ENCODE measurements around the gene FIBP. TPM values are rescaled to one million over a fixed set of nuclear protein-coding genes. Genes with fewer than 3 reads are reported as not detected.
A peak's percentile ranks its signal among the peaks of the same experiment; 100 is the strongest.

FIBP gene
- total RNA-seq, 1 donor from 2014 or later = 42.2 TPM

DNA sequence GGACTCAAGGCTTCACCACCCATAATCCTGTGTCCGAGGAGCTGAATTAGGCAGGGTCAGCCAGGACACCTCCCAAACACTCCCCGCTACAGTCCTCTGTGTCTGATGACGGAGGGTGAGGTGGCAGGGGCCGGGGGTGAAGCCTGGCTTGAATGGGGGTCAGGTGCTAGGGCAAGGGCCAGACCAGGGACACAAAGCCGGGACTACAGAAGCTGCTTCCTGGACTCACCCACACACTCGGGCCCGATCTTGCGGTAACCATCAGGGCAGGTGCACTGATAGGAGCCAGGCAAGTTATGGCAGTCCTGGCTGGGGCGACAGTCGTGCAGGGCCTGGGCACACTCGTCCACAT, 18.0 kb downstream of the FIBP start:
- Histone ChIP-seq H3K27me3 (ENCODE audit: low read depth) (no peaks in the 10 kb centered on the region), H3K36me3 (peaks cover 41% of the 10 kb centered on the region), H3K4me1 (peaks cover 54% of the 10 kb centered on the region), H3K9me3 (replicated peaks) (no peaks in the 10 kb centered on the region), H3K4me3 (peak overlapping the region; percentile 76), H3K27ac (replicated peaks) (peak overlapping the region; percentile 98)
- TF ChIP-seq, protein P1, sequence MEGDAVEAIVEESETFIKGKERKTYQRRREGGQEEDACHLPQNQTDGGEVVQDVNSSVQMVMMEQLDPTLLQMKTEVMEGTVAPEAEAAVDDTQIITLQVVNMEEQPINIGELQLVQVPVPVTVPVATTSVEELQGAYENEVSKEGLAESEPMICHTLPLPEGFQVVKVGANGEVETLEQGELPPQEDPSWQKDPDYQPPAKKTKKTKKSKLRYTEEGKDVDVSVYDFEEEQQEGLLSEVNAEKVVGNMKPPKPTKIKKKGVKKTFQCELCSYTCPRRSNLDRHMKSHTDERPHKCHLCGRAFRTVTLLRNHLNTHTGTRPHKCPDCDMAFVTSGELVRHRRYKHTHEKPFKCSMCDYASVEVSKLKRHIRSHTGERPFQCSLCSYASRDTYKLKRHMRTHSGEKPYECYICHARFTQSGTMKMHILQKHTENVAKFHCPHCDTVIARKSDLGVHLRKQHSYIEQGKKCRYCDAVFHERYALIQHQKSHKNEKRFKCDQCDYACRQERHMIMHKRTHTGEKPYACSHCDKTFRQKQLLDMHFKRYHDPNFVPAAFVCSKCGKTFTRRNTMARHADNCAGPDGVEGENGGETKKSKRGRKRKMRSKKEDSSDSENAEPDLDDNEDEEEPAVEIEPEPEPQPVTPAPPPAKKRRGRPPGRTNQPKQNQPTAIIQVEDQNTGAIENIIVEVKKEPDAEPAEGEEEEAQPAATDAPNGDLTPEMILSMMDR (IDR thresholded peaks at IDR 0.05; ENCODE audit: borderline replicate concordance) = no peak
- peak; percentile 12 for DNase-seq
- intact Hi-C loops (cut with micrococcal nuclease) = no loop called here

DNA sequence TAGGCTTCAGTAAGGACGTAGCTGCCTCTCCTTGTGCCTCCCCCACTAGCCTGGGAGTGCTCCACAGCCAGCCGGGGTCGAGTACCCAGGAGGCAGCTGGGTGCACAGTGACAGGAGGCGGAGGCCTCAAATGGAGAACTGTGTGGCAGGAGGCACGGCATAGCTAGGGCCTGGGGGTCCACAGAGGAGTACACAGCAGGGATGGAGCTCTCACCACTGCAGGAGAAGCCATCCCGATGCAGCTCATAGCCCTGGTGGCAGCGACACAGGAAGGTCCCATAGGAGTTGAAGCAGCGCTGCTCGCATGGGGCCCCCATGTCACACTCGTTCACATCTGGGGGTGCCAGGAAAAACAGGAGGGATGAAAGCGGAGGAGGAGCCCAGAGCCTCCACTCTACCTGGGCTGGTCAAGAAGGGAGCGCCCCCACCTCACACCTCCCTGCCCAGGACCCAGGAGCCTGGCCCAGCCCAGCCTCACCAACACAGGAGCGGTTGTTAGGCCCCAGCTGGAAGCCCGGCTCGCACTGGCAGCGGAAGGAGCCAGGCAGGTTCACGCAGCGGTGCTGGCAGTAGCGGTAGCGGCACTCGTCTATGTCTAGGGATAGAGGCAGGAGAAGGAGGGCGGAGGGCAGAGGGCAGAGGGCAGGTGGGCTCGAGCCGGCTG, 18.5 kb downstream of the FIBP start:
- peaks cover 54% of the 10 kb centered on the region for H3K4me1 ChIP-seq
- DNase-seq = peak; percentile 15
- no peaks in the 10 kb centered on the region for H3K27me3 ChIP-seq (ENCODE audit: low read depth)
- peak overlapping the region; percentile 98 for H3K27ac ChIP-seq (replicated peaks)
- intact Hi-C loops (cut with micrococcal nuclease) = no loop called here
- peaks cover 46% of the 10 kb centered on the region for H3K36me3 ChIP-seq
- H3K4me3 ChIP-seq = no peak overlapping the region
- TF ChIP-seq, protein P1 (IDR thresholded peaks at IDR 0.05; ENCODE audit: borderline replicate concordance) = no peak
- H3K9me3 ChIP-seq (replicated peaks) = no peaks in the 10 kb centered on the region

DNA sequence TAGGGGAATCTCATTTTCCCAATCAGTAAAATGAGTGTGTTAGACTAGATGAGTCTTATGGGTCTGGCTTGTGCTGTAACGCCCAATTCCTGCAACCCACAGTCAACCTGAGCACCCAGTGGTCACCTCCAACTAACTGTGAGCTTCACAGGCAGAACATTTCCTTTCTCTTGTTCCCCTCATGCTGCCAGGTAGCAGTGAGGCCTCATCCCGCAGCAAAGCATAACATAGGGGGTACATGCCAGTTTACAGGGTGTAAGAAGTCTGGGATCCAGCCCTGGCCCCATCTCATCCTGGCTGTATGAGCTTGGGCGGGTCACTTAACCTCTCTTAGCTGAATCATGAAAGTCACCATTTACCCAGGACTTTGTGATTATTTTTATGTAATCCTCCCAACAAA, 19.4 kb downstream of the FIBP start:
- no peaks in the 10 kb centered on the region for H3K27me3 ChIP-seq (ENCODE audit: low read depth)
- DNase-seq = no peak
- intact Hi-C loops (cut with micrococcal nuclease) = no loop called here
- H3K27ac ChIP-seq (replicated peaks) = no peak overlapping the region
- H3K36me3 ChIP-seq = peaks cover 55% of the 10 kb centered on the region
- H3K9me3 ChIP-seq (replicated peaks) = no peaks in the 10 kb centered on the region
- H3K4me3 ChIP-seq = no peak overlapping the region
- TF ChIP-seq, protein P1 (IDR thresholded peaks at IDR 0.05; ENCODE audit: borderline replicate concordance) = no peak
- H3K4me1 ChIP-seq = peaks cover 55% of the 10 kb centered on the region

DNA sequence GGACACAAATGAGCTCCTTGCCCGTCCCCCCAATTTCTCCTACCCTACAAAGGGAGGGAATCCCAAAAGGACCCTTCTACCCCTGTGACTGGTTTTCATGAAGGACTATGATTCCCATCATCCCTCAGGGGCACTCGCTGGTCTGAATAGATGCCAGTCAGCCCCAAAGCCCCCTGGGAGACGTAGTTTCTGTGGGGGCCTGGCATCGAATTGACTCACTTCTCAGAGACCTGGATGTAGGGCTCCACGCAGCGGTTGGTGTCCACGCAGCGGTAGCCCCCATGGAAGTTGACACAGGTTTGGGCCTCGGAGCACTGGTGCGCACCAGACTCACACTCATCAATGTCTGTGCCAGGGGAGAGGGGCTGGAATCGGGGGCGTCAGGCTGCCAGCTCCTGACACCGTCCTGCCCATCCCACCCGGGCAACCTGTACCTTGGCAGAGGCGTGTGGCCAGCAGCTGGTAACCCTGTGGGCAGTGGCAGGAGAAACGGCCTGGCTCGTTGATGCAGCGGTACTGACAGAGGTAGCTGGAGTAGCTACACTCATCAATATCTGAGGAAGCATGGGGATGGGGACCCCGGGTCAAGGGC, 20.1 kb downstream of the FIBP start:
- peak; percentile 18 for DNase-seq
- peaks cover 56% of the 10 kb centered on the region for H3K4me1 ChIP-seq
- intact Hi-C loops (cut with micrococcal nuclease) = no loop called here
- TF ChIP-seq, protein P1 (IDR thresholded peaks at IDR 0.05; ENCODE audit: borderline replicate concordance) = no peak
- H3K27me3 ChIP-seq (ENCODE audit: low read depth) = no peaks in the 10 kb centered on the region
- H3K27ac ChIP-seq (replicated peaks) = no peak overlapping the region
- no peaks in the 10 kb centered on the region for H3K9me3 ChIP-seq (replicated peaks)
- no peak overlapping the region for H3K4me3 ChIP-seq
- peaks cover 62% of the 10 kb centered on the region for H3K36me3 ChIP-seq

DNA sequence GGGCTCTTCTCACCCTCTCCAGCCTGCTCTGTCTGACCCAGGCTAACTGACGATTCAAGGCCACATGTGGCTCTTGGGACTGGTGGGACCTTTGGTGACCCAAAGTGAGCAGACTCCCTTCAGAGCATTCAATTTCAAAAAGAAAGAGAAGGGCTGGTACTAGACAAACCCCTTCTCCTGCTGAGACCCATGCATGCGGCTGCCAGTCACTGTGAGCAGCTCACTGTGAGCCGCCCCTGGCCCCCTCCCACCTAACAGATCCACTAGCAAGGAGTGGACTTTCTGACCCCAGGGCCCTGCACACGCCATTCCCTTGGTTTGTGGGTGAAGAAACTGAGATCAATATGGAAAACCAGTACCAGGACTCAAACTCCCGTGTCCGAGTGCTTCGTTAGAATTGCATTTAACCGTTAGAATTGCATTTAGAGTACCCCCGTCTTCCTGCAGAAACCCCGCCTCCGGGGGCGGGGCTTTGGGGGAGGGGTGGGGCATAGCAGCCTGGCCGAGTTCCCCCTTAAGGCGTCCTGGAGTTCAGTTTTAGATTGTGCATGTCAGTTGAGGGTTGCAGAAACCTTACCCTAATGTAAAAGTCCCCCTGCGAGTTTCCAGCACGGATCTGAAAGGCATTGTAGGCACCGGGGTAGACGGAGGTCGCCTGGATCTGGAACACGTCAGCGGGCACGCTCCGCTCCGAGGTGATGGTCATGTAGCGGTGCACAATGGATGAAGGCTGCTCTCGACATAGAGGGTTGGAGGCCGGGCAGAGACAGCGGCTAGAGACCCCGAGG, 20.8 kb downstream of the FIBP start:
- TF ChIP-seq, protein P1 (IDR thresholded peaks at IDR 0.05; ENCODE audit: borderline replicate concordance) = no peak
- H3K27ac ChIP-seq (replicated peaks) = no peak overlapping the region
- H3K4me1 ChIP-seq = peaks cover 58% of the 10 kb centered on the region
- H3K27me3 ChIP-seq (ENCODE audit: low read depth) = no peaks in the 10 kb centered on the region
- intact Hi-C loops (cut with micrococcal nuclease) = no loop called here
- DNase-seq = peak; percentile 23
- no peaks in the 10 kb centered on the region for H3K9me3 ChIP-seq (replicated peaks)
- H3K4me3 ChIP-seq = no peak overlapping the region
- peaks cover 69% of the 10 kb centered on the region for H3K36me3 ChIP-seq

All from left ventricle myocardium inferior (tissue), 1 donor.